Lung (tissue), 12 donors: ENCODE results near the gene ALG8. TPM values are rescaled to one million over a fixed set of nuclear protein-coding genes. Genes with fewer than 3 reads are reported as not detected.

Experiments
- ATAC-seq: fragments of 200-7000 bp; cut with Tn5 transposase; one replicate; pipeline ENCODE4 v1.9.1; 2020; ENCODE audit warnings: moderate number of reproducible peaks; ENCODE audit not compliant: insufficient read depth, low FRiP score
- DNase-seq, 3 donors: peaks; one replicate each; pipeline ENCODE4 v3.0.0-alpha.2; 2013 to 2017
- H3K27ac ChIP-seq, 2 donors: one replicate each; pipeline ENCODE4 v1.5.1; 2013; ENCODE audit warnings: mild to moderate bottlenecking in 2 of 2, moderate library complexity in 2 of 2, control low read depth in 1 of 2, inconsistent platforms in 1 of 2, low read depth in 1 of 2, low read length in 1 of 2
- H3K27me3 ChIP-seq, 3 donors: one replicate each; pipeline ENCODE4 v1.5.1; 2013; ENCODE audit warnings: low read length in 2 of 3; ENCODE audit not compliant: control insufficient read depth in 3 of 3, insufficient read depth in 3 of 3
- H3K36me3 ChIP-seq, 4 donors: one replicate each; pipeline ENCODE4 v1.5.1; 2013; ENCODE audit warnings: low read length in 4 of 4, mild to moderate bottlenecking in 1 of 4, moderate library complexity in 1 of 4; ENCODE audit not compliant: control insufficient read depth in 4 of 4, insufficient read depth in 4 of 4
- H3K4me1 ChIP-seq, 5 donors: one replicate each; pipeline ENCODE4 v1.5.1; 2013; ENCODE audit warnings: low read length in 5 of 5, mild to moderate bottlenecking in 2 of 5, moderate library complexity in 1 of 5; ENCODE audit not compliant: control insufficient read depth in 5 of 5, insufficient read depth in 5 of 5
- H3K4me3 ChIP-seq: one replicate; pipeline ENCODE4 v1.5.1; 2013; ENCODE audit warnings: mild to moderate bottlenecking, control low read depth, moderate library complexity
- H3K9ac ChIP-seq, 2 donors: one replicate each; pipeline ENCODE4 v1.5.1; 2013; ENCODE audit warnings: low read length in 2 of 2, control low read depth in 1 of 2; ENCODE audit not compliant: insufficient read depth in 1 of 2
- H3K9me3 ChIP-seq, 4 donors: one replicate each; pipeline ENCODE4 v1.5.1; 2013; ENCODE audit warnings: low read length in 3 of 4, mild to moderate bottlenecking in 1 of 4, moderate library complexity in 1 of 4; ENCODE audit not compliant: control insufficient read depth in 4 of 4, insufficient read depth in 3 of 4
- WGBS, 2 donors: extraction: QIAGEN DNeasy Blood & Tissue Kit; methylation state at CpG; one replicate each; pipeline ENCODE4 v1.1.7; 2013; 5-methylcytosine and 5-hydroxymethylcytosine counted together
- polyA plus RNA-seq, 2 donors: library from polyadenylated mRNA; stranded (reverse); fragments of 200-250 nt; gene quantifications; one replicate each; pipeline ENCODE4 v1.2.1, GENCODE V29; 2013
- total RNA-seq, 2 donors: library from RNA; depleted of rRNA in 1 of 2; stranded (reverse); fragments of >200 nt in 1 of 2; gene quantifications; one replicate each; pipeline ENCODE4 v1.2.1, GENCODE V29; 2014 to 2021
- TF ChIP-seq, protein P1 (sequence below): IDR thresholded peaks from 2 replicates; pipeline ENCODE4 v1.5.1; 2012; ENCODE audit warnings: mild to moderate bottlenecking; ENCODE audit errors: control extremely low read depth, extremely low read depth
- donor health status: control.
- donor health status: control.
- donor health status: Bipolar disorder and iron deficiency.
- donor health status: healthy.
- donor health status: DM: yes; HTN: yes; CAD: no.

Gene ALG8
- total and polyA plus RNA-seq, 4 donors = 25.1 to 62.8 (median 35.5) TPM

DNA sequence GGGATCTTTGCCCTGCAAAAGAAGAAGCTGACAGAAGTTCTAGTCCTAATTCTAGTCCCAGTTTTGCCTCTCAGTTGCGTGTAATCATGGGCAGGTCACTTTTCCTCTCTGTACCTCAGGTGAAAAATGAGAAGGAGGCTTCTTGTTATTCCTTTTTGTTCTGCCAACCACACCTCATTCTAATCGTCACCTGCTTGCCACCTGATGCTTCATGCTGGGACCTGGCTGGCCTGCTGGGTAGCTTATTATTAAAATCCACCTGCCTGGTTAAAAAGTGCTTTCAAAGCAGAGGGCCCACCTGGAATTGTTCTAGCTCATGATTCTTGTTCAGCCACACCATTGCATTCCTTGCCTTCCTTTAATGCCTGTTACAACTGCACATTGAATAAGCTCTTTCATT is 8.4 kb upstream of the ALG8 start:
- DNase-seq (no peak), ATAC-seq (no peak)
- TF ChIP-seq, protein P1, sequence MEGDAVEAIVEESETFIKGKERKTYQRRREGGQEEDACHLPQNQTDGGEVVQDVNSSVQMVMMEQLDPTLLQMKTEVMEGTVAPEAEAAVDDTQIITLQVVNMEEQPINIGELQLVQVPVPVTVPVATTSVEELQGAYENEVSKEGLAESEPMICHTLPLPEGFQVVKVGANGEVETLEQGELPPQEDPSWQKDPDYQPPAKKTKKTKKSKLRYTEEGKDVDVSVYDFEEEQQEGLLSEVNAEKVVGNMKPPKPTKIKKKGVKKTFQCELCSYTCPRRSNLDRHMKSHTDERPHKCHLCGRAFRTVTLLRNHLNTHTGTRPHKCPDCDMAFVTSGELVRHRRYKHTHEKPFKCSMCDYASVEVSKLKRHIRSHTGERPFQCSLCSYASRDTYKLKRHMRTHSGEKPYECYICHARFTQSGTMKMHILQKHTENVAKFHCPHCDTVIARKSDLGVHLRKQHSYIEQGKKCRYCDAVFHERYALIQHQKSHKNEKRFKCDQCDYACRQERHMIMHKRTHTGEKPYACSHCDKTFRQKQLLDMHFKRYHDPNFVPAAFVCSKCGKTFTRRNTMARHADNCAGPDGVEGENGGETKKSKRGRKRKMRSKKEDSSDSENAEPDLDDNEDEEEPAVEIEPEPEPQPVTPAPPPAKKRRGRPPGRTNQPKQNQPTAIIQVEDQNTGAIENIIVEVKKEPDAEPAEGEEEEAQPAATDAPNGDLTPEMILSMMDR = no peak
- 94 to 98% methylated on average over 2 of the region's 2 CpGs for WGBS, 2 donors
- Histone ChIP-seq H3K36me3 (peaks cover 0 to 5% (median 0%) of the 10 kb centered on the region in 4 donors), H3K9me3 (no peaks in the 10 kb centered on the region), H3K4me3 (no peak overlapping the region), H3K27me3 (no peaks in the 10 kb centered on the region), H3K27ac (no peak overlapping the region), H3K4me1 (no peaks in the 10 kb centered on the region), H3K9ac (no peak overlapping the region)

DNA sequence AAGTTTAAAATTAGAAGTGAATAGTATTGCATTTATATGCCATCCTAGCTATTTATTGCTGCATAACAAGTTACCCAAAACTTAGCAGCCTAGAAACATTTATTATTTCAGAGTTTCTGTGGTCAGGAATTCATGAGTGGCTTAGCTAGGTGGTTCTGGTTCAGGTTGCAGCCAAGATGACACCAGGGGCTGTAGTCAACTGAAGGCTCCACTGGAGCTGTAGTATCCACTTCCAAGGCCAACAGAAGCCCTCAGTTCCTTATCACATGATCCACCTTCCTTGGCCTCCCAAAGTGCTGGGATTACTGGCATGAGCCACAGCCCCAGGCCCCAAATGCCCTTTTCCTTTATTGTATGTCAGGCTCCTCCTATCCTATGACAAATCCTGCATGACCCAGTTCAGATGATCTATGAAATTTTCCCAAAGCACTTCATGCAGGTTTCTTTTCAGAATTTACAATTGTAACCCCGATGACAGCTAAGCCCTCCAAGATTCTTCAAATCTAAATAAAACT is 6.1 kb upstream of the ALG8 start:
- no peak overlapping the region for H3K9ac ChIP-seq
- peaks cover 0 to 2% (median 0%) of the 10 kb centered on the region in 5 donors for H3K4me1 ChIP-seq
- peaks cover 0 to 5% (median 0%) of the 10 kb centered on the region in 4 donors for H3K36me3 ChIP-seq
- H3K27me3 ChIP-seq = no peaks in the 10 kb centered on the region
- H3K9me3 ChIP-seq = no peaks in the 10 kb centered on the region
- no peak overlapping the region for H3K4me3 ChIP-seq
- ATAC-seq (no peak), DNase-seq (no peak)
- H3K27ac ChIP-seq = no peak overlapping the region
- WGBS, 2 donors = 91 to 97% methylated on average over 1 of the region's 1 CpG
- TF ChIP-seq, protein P1 = no peak

DNA sequence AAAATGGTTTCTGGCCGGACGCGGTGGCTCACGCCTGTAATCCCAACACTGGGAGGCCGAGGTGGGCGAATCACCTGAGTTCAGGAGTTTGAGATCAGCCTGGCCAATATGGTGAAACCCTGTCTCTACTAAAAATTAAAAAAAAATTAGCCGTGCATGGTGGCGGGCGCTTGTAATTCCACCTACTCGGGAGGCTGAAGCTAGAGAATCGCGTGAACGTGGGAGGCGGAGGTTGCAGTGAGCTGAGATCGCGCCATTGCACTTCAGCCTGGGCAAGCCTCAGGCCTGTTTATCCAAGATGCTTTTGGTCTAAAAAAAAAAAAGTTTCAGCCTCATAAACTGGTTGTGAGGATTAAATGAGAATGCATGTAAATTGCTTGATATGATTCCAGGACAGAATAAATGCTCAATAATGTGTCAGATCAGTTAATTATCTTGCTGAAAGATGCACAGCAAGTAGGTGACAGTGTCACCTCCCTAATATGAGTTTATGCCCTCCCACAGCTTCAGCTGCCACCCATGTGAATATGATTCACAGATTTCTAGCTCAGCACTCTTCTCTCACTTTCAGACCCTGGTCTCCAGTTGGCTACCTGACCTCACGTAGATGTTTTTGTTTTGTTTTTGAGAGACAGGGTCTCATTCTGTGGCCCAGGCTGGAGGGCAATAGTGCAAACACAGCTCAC is 1.1 kb upstream of the ALG8 start:
- Histone ChIP-seq H3K4me1 (peaks cover 2 to 10% (median 4%) of the 10 kb centered on the region in 5 donors), H3K27ac (no peak overlapping the region), H3K9me3 (no peaks in the 10 kb centered on the region), H3K9ac (no peak overlapping the region), H3K27me3 (no peaks in the 10 kb centered on the region), H3K36me3 (peaks cover 0 to 8% (median 2%) of the 10 kb centered on the region in 4 donors), H3K4me3 (no peak overlapping the region)
- 68 to 71% methylated on average over 17 of the region's 17 CpGs for WGBS, 2 donors
- ATAC-seq = no peak
- TF ChIP-seq, protein P1 = no peak
- DNase-seq = no peak
